ENCODE measurements around the gene TRIM74. TPM values are rescaled to one million over a fixed set of nuclear protein-coding genes. Genes with fewer than 3 reads are reported as not detected.
"Not testable (repeated sequence)": the region's sequence is repeated elsewhere in the genome, so short reads cannot be mapped to it uniquely, and the experiment has no call there.

TRIM74 gene
- total RNA-seq, 1 donor from 2014 or later, result 0.61 TPM

DNA sequence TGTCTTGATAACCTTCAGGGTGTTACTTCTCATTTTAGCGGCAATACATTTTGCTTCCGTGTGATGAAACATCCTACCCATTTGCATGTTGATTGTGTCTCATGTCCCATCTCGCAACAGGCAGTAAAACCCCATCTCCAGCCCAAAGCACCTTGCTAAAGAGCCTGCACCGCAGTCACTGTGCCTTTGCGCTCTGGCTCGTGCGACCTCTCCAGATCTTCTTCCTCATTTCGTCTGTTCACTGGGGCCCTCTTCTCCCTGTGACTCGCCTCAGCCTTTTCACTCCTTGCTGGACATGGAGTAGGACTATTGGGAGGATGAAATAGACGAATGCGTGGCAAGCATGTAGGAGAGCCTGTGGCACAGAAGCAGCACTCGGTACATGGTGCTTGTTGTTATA is 57.9 kb downstream of the TRIM74 start:
- DNase-seq (ENCODE audit: low spot score), result not testable (repeated sequence)

Other genes starting within 250 kb of the TRIM74 start
- 2.4 TPM for gene TYW1B, start 141.3 kb downstream of the TRIM74 start, total RNA-seq
- gene POM121, start 44.4 kb downstream of the TRIM74 start, total RNA-seq, result 60.6 TPM
- gene SPDYE8, start 60.3 kb upstream of the TRIM74 start, total RNA-seq, result not detected
- not detected for gene SPDYE11, start 88.4 kb upstream of the TRIM74 start, total RNA-seq
- gene SPDYE9, start 116.6 kb upstream of the TRIM74 start, total RNA-seq, result not detected